ENCODE results near the gene TTLL11.

GRCh38 chr9:121776739-121777637, 316.1 kb downstream of the TTLL11 start:
- TF ChIP-seq CTCF (IDR thresholded peaks at IDR 0.05) (no peak), POLR2A (IDR thresholded peaks at IDR 0.05) (no peak)

Measured in gastroesophageal sphincter (tissue), 3 donors.